Glutamatergic neuron (in vitro differentiated cells): ENCODE results near the gene GLB1L. TPM values are rescaled to one million over a fixed set of nuclear protein-coding genes. Genes with fewer than 3 reads are reported as not detected.

ENCODE experiments used
- DNase-seq: peaks from one replicate; pipeline ENCODE4 v3.0.0; 2022
- H3K27ac Mint-ChIP-seq: one replicate; pipeline ENCODE4 v1.8.0; 2020; ENCODE audit warnings: mild to moderate bottlenecking, mixed read lengths, inconsistent platforms; ENCODE audit not compliant: unreplicated experiment
- H3K27me3 Mint-ChIP-seq: one replicate; pipeline ENCODE4 v1.8.0; 2020; ENCODE audit warnings: mild to moderate bottlenecking, moderate library complexity, mixed read lengths, inconsistent platforms; ENCODE audit not compliant: unreplicated experiment
- H3K36me3 Mint-ChIP-seq: one replicate; pipeline ENCODE4 v1.8.0; 2020; ENCODE audit warnings: mild to moderate bottlenecking, mixed read lengths, inconsistent platforms; ENCODE audit not compliant: unreplicated experiment
- H3K4me1 Mint-ChIP-seq: one replicate; pipeline ENCODE4 v1.8.0; 2020; ENCODE audit warnings: mild to moderate bottlenecking, low read depth, mixed read lengths, inconsistent platforms; ENCODE audit not compliant: unreplicated experiment
- H3K4me3 Mint-ChIP-seq: one replicate; pipeline ENCODE4 v1.8.0; 2020; ENCODE audit warnings: mild to moderate bottlenecking, mixed read lengths, inconsistent platforms; ENCODE audit not compliant: unreplicated experiment
- H3K9me3 Mint-ChIP-seq: one replicate; pipeline ENCODE4 v1.8.0; 2020; ENCODE audit warnings: mild to moderate bottlenecking, moderate library complexity, mixed read lengths, inconsistent platforms; ENCODE audit not compliant: unreplicated experiment
- total RNA-seq: library from RNA; stranded (reverse); fragmentation: NEBNext Ultra II Directional; extraction: Animal tissue kit (Norgen Biotek cat#: 25700); gene quantifications from one replicate; pipeline ENCODE4 v1.2.1, GENCODE V29; 2021; ENCODE audit not compliant: unreplicated experiment
- TF ChIP-seq, protein P1 (sequence below): fragments of 200-600 bp; sonication (generic); IDR thresholded peaks from one replicate; pipeline ENCODE4 v1.5.0; 2021; ENCODE audit not compliant: partially characterized antibody, unreplicated experiment

GLB1L gene
- total RNA-seq, 1 donor from 2014 or later: 6.2 TPM

DNA sequence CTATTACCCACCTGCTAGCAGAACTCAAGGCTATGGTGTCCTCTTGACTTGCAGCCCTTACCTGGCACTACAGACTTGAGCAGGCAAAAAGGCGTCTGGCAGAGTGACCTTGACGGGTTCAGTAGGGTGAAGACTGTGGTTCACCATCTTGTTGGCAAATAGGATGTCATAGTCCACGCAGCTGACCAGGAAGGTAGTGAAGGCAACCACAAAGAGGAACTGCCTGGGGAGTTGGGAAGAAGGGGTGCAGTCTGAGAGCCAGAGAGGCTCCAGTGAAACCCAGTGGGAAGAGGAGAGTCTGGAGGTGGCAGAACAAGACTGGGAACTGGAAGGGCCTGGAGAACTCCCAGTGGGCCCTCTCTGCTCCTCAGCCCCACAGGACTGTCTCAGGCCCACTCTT, 19.9 kb downstream of the GLB1L start:
- Mint-ChIP-seq H3K9me3 (peaks cover 6% of the 10 kb centered on the region), H3K4me3 (no peak overlapping the region), H3K27me3 (peaks cover 11% of the 10 kb centered on the region), H3K4me1 (peaks cover 14% of the 10 kb centered on the region), H3K36me3 (peaks cover 5% of the 10 kb centered on the region), H3K27ac (no peak overlapping the region)
- no peak for DNase-seq
- TF ChIP-seq, protein P1, sequence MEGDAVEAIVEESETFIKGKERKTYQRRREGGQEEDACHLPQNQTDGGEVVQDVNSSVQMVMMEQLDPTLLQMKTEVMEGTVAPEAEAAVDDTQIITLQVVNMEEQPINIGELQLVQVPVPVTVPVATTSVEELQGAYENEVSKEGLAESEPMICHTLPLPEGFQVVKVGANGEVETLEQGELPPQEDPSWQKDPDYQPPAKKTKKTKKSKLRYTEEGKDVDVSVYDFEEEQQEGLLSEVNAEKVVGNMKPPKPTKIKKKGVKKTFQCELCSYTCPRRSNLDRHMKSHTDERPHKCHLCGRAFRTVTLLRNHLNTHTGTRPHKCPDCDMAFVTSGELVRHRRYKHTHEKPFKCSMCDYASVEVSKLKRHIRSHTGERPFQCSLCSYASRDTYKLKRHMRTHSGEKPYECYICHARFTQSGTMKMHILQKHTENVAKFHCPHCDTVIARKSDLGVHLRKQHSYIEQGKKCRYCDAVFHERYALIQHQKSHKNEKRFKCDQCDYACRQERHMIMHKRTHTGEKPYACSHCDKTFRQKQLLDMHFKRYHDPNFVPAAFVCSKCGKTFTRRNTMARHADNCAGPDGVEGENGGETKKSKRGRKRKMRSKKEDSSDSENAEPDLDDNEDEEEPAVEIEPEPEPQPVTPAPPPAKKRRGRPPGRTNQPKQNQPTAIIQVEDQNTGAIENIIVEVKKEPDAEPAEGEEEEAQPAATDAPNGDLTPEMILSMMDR: no peak

DNA sequence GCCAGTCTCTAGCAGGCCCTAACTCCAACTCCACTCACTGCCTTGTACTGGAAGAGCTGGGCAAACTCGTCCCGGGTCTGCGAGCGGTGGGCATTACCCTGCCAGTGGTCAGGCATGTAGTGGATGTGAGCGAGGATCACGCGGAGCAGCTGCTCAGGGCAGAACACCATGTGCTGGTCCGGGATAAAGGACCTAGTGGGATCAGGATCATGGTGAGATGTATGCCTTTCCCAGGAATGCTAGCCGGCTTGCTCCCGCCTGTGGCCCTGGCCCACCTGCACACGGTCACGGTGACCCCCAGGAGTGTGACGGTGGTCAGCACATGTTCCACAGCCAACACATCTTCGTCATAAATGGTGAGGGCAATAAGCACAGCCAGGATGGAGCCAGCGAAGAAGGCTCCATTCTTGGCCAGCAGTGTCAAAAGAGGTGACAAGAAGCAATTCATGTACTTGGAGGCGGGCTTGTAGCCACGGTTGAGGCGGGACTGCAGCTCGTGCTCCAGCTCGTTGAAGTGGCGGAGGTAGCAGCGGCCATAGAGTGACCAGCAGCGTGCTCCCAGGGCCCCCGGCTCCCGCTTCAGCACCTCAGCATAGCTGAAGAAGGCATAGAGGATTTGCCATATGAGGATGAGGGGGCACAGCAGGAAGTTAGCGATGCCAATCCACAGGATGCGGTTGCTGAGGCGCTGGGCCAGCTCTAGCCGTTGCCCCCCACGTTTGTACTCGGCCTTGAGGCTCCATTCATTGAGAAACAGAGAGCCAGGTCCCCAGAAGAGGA, 21.2 kb downstream of the GLB1L start:
- no peak overlapping the region for H3K4me3 Mint-ChIP-seq
- TF ChIP-seq, protein P1: no peak
- H3K27ac Mint-ChIP-seq: no peak overlapping the region
- DNase-seq: no peak
- peaks cover 7% of the 10 kb centered on the region for H3K27me3 Mint-ChIP-seq
- H3K36me3 Mint-ChIP-seq: peaks cover 5% of the 10 kb centered on the region
- H3K9me3 Mint-ChIP-seq: peaks cover 6% of the 10 kb centered on the region
- H3K4me1 Mint-ChIP-seq: peaks cover 15% of the 10 kb centered on the region

DNA sequence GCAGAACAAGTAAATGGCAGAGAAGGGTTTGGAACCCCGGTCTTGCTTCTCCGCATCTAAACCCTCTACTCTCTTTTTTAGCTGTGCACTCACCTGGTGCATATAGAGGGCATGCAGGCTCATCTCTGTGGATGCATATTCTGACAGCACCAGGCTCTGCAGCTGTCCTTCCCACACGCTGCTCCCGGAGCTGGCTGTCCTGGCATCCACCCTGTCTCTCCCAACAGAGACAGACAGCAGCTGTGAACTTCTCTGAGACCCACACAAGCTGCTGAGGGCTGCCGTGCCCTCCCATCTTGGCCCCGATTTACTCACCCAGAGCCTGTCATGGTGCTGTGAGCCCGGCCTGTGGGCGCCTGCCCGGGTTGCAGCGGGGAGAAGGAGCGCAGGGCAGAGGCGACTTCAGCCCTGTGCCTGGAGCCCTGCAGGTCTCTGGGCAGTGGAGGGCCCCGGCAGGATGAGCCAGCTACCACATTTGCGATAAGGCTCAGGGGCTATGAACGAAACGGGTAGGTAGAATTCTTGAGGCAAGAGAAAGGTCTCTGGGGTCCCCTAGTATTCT, 23.2 kb downstream of the GLB1L start:
- no peak overlapping the region for H3K4me3 Mint-ChIP-seq
- no peak for DNase-seq
- H3K36me3 Mint-ChIP-seq: peaks cover 5% of the 10 kb centered on the region
- peaks cover 9% of the 10 kb centered on the region for H3K9me3 Mint-ChIP-seq
- TF ChIP-seq, protein P1: no peak
- peaks cover 7% of the 10 kb centered on the region for H3K4me1 Mint-ChIP-seq
- no peak overlapping the region for H3K27ac Mint-ChIP-seq
- H3K27me3 Mint-ChIP-seq: peaks cover 5% of the 10 kb centered on the region

DNA sequence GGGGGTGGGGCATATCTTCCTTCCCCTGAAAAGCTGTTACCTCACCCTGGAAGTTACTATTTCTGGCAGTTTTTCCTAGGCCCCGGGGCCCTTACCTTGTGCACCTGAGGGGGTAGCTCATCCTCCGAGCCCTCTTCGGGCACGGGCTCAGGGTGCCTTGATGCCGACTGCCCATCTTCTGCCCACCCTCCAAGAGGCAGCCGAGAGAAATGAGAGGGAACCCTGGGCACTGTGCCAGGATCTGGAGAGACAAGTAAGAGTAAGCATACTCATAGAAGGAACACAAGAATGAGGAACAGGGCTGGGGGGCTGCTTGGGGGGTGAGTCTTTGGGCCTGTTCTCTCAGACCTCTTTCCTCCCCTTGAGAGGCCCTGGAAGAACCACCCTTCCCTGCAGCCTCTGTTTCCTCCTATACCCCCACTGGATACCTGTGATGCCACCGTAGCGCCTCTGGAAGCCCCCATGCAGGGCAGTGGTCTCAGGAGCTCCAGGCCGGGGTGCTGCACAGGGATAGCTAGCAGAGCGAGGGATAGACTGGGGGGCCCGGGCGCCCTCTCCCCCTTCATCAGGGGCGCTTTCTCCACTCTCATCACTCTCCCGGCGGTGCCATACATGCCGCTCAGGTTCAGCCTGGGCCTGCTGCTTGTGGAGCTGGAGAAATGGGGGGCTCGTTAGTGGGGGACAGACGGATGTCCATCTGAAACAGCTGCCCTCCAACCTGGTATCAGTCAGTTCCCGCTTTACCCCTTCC, 24.4 kb downstream of the GLB1L start:
- H3K27me3 Mint-ChIP-seq: peaks cover 8% of the 10 kb centered on the region
- H3K9me3 Mint-ChIP-seq: peaks cover 11% of the 10 kb centered on the region
- H3K4me3 Mint-ChIP-seq: no peak overlapping the region
- TF ChIP-seq, protein P1: no peak
- no peak overlapping the region for H3K27ac Mint-ChIP-seq
- H3K36me3 Mint-ChIP-seq: peaks cover 5% of the 10 kb centered on the region
- DNase-seq: no peak
- peaks cover 11% of the 10 kb centered on the region for H3K4me1 Mint-ChIP-seq
